ENCODE results near the gene MEIOC. TPM values are rescaled to one million over a fixed set of nuclear protein-coding genes. Genes with fewer than 3 reads are reported as not detected.

Gene MEIOC
- total and polyA plus RNA-seq, 2 of the 8 experiments (the other 6 are each of a cell fraction or from before 2014, with no cell fraction given), result 4.2 to 4.8 TPM

DNA sequence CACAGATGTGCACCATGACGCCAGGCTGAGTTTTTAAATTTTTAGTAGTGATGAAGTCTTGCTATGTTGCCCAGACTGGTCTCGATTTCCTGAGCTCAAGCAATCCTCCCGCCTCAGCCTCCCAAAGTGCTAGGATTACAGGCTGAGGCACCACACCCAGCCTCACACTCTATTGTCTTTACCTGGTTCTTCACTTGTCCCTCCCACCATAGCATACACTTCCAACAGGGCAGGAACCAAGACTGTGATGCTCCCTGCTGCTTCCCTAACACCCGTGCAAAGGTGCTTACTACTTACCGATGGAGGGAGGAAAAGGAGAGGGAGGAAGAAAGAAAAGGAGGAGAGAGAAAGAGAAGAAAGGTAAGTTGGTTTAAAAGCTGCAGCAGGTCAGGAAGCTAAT is 41.4 kb upstream of the MEIOC start:
- no peaks in the 10 kb centered on the region for H3K9me3 ChIP-seq (ENCODE audit: insufficient read depth in 2 of 2, low read depth in 1 of 2, low read length in 1 of 2)
- no peak overlapping the region for H4K5ac ChIP-seq (ENCODE audit: insufficient read length, low read depth, low read length)
- no peak overlapping the region for H4K91ac ChIP-seq (replicated peaks; ENCODE audit: insufficient read length, low read length)
- H3K9ac ChIP-seq (replicated peaks in 1 of 4; ENCODE audit: extremely low read depth in 1 of 4, low read depth in 3 of 4, low read length in 3 of 4), result no peak overlapping the region
- DNase-seq (ENCODE audit: low read depth in 1 of 2, low spot score in 2 of 2) (no peak), FAIRE-seq (no peak)
- H3K79me2 ChIP-seq (ENCODE audit: control insufficient read depth in 1 of 2, insufficient read depth in 2 of 2, low read length in 2 of 2), result no peaks in the 10 kb centered on the region
- no peak overlapping the region for H3K27ac ChIP-seq (ENCODE audit: low read depth, low read length)
- H2BK15ac ChIP-seq (ENCODE audit: low read length), result no peak overlapping the region
- H3K27me3 ChIP-seq (replicated peaks in 1 of 4; ENCODE audit: control insufficient read depth in 3 of 4, extremely low read depth in 1 of 4, insufficient read depth in 3 of 4, low read length in 3 of 4), result no peaks in the 10 kb centered on the region
- H2BK5ac ChIP-seq (ENCODE audit: low read depth, low read length), result no peak overlapping the region
- H4K8ac ChIP-seq (ENCODE audit: extremely low read depth, insufficient read depth, low read length), result no peak overlapping the region
- no peaks in the 10 kb centered on the region for H3K79me1 ChIP-seq (ENCODE audit: low read depth, low read length)
- POLR2A ChIA-PET (ENCODE audit: partially characterized antibody), result no interaction called here
- no peak overlapping the region for H2BK12ac ChIP-seq (ENCODE audit: low read depth, low read length)
- no peak overlapping the region for H3K4me2 ChIP-seq (ENCODE audit: insufficient read depth in 1 of 2, low read depth in 2 of 2, low read length in 2 of 2)
- H3K18ac ChIP-seq (ENCODE audit: extremely low read depth, low read length), result no peak overlapping the region
- no peak overlapping the region for H3K4ac ChIP-seq (replicated peaks; ENCODE audit: insufficient read length, low read depth, low read length)
- H3K23me2 ChIP-seq (ENCODE audit: low read depth, low read length), result no peaks in the 10 kb centered on the region
- H2BK120ac ChIP-seq (replicated peaks; ENCODE audit: low read depth, low read length), result no peak overlapping the region
- no peak overlapping the region for H3K23ac ChIP-seq (ENCODE audit: insufficient read length)
- H3K56ac ChIP-seq (replicated peaks; ENCODE audit: insufficient read length, low read depth, low read length), result no peak overlapping the region
- no peak overlapping the region for H2AK5ac ChIP-seq (ENCODE audit: low read depth, low read length)
- H3K14ac ChIP-seq (ENCODE audit: insufficient read length), result no peak overlapping the region
- 0 out of 7 replicates have a peak, but pooled peaks cover 0 to 4% (median 0%) of the 10 kb centered on the region in 4 experiments for H3K4me1 ChIP-seq (replicated peaks in 1 of 4; ENCODE audit: control insufficient read depth in 3 of 4, insufficient read depth in 4 of 4, low read length in 3 of 4)
- TF ChIP-seq ATF3 (IDR thresholded peaks at IDR 0.05; ENCODE audit: insufficient read depth, low read depth, low read length) (no peak), KDM1A (IDR thresholded peaks at IDR 0.05; ENCODE audit: borderline replicate concordance, low read length) (no peak), GABPA (IDR thresholded peaks at IDR 0.05; ENCODE audit: borderline replicate concordance, insufficient read depth, low read length) (no peak), SAP30 (IDR thresholded peaks at IDR 0.05; ENCODE audit: insufficient read depth, insufficient replicate concordance, low read length) (no peak), BCL11A (IDR thresholded peaks at IDR 0.05; ENCODE audit: low read depth in 2 of 2, low read length in 2 of 2) (no peak), RFX5 (IDR thresholded peaks at IDR 0.05; ENCODE audit: borderline replicate concordance, low read depth, low read length) (no peak), SRF (IDR thresholded peaks at IDR 0.05; ENCODE audit: low read depth, low read length) (no peak), CEBPB (IDR thresholded peaks at IDR 0.05; ENCODE audit: low read depth, low read length) (no peak), RNF2 (IDR thresholded peaks at IDR 0.05; ENCODE audit: borderline replicate concordance, low read depth, low read length, missing control alignments, poor library complexity, severe bottlenecking) (no peak)
- H2BK20ac ChIP-seq (ENCODE audit: low read length), result no peak overlapping the region
- H3K4me3 ChIP-seq (ENCODE audit: extremely low read depth in 1 of 4, insufficient read depth in 2 of 4, low read depth in 3 of 4, low read length in 4 of 4), result no peak overlapping the region
- H4K20me1 ChIP-seq (replicated peaks in 1 of 2; ENCODE audit: control insufficient read depth in 1 of 2, insufficient read depth in 2 of 2, low read length in 2 of 2), result no peaks in the 10 kb centered on the region
- CTCF ChIA-PET (ENCODE audit: partially characterized antibody), result interaction anchor here (0.7 to 1.4 kb wide), 7 partner anchors 8 to 56 kb away, joined by 3 to 4 read pairs (median 3); no protein-coding TSS in a partner anchor
- H3K36me3 ChIP-seq (ENCODE audit: control insufficient read depth in 2 of 4, insufficient read depth in 4 of 4, low read length in 3 of 4), result no peaks in the 10 kb centered on the region
- WGBS, 2 experiments (ENCODE audit: extremely low coverage in 1 of 2, insufficient coverage in 1 of 2, insufficient read length in 1 of 2, insufficient replicate concordance in 2 of 2, low coverage in 1 of 2, low lambda C conversion rate in 2 of 2, missing lambda C conversion rate in 1 of 2), result 85% methylated on average over 5 of the region's 5 CpGs; no CpG with 5 or more reads in 1 of the 2 experiments
- H2AFZ ChIP-seq (ENCODE audit: low read length), result no peak overlapping the region

Measured in H1 (cell line).